NCI-H226 (cell line): ENCODE measurements around the gene KIAA0513.

Source experiments
- DNase-seq: peaks from one replicate; pipeline ENCODE4 v3.0.0-alpha.2; 2015

KIAA0513 gene

DNA sequence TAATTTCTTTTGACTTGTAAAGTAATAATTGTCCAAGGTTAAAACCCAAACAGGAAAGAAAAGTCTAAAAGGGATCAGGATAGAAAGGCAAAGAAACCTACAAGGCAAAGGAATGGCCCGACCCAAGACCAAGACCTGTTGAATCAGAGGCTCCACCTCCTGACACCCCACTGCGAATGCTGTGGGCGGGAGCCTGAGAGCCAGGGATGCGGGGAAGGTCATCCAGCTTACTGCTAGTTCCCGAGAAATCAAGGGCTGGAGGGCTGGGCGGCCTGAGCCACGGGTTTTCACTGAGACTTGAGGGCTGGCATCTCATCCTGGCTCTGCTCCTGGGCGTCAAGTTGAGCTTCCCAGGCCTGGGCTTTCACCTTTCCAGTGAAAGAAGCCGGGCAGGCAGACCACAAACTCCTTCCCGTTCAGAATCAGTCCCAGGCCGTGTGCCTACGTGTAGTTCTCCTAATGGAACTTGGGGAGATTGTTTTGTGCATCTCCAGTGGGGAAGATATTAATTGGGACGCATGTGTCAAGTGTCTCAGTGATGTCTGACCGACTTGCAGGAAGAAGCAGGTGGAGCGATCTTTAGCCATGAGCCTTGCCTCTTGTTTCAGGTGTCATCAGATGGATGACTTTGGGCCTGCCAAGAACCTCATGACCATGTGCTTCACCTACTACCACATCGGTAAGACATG lies 47.8 kb downstream of the KIAA0513 start:
- DNase-seq = no peak

DNA sequence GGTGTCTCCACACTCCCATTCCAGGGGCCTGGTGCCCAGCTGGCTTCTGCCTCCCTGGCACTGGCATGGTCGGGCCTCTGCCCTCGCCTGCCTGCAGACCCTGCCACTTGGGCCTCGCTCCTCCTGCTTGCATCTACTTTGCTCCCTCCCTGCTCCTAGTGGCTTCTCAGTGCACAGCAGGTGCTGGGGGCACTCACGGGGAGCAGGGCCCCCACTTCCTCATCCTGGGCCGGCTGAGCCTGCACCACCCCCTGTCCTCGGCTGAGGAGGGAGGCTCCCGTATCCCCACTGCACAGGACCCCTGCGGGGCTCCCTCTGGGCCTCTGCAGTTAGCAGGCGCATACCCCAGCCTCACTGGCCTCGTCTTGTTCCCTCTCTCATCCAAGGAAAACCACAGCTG lies 49.4 kb downstream of the KIAA0513 start:
- DNase-seq = no peak

DNA sequence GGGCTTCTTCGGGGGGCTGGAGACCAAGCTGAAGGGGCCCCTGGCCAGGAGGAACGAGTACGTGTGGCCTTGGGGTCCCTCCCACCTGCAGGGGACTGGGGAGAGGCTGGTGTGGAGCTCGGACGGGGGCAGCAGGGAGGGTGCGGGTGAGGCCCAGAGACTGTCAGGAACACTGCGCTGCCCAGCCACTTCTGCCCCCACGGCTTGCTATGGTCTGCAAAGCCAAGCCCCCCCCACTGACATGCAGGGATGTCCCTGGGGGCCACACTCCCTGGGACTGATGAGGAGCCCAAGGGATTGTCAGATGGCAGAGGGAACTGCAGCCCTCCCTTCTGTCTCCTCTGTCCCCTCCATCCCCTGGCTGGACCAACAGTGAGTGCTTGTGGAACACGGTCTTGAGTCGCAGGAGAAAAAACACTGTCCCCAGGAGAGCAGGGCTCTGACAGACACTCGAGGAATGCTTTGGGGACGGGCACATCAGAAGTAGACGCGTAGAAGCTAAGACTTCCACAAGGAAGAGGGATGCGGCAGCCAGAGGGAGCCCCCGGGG lies 50.1 kb downstream of the KIAA0513 start:
- DNase-seq = no peak

DNA sequence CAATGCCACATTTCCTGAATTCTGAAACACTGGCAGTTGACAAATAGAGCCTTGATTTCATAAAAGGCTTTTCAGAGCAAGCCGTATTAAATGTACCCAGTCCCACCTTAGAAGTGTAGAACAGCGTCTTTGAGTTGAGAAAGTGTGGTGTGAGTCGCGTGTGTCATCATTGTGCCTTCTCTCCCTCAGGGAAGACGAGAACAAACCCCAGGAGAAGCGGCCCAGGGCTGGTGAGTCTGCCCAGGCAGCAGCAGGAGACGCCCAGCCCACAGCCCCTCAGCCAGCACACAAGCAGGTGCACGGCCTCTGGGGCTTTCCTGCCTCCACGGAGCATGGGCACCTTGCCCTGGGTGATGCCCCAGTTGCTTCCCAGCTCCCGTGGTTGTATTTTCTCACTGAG lies 50.6 kb downstream of the KIAA0513 start:
- DNase-seq = no peak

DNA sequence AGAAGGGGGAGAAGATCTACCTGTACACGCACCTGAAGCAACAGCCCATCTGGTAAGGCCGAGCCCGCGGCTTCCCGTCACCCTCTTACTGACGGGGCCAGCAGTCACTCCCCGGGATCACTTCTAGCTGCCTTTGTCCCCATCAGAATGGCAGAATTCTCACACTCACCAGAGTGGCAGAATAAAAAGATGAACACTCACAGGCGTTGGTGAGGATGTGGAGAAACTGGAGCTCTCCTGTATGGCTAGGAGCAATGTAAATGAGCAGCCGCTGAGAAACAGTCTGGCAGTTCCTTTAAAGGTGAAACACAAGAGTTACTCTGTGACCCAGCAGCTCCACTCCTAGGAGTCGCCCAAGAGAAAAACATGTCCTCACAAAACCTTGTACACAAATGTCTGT lies 51.4 kb downstream of the KIAA0513 start:
- DNase-seq = no peak

DNA sequence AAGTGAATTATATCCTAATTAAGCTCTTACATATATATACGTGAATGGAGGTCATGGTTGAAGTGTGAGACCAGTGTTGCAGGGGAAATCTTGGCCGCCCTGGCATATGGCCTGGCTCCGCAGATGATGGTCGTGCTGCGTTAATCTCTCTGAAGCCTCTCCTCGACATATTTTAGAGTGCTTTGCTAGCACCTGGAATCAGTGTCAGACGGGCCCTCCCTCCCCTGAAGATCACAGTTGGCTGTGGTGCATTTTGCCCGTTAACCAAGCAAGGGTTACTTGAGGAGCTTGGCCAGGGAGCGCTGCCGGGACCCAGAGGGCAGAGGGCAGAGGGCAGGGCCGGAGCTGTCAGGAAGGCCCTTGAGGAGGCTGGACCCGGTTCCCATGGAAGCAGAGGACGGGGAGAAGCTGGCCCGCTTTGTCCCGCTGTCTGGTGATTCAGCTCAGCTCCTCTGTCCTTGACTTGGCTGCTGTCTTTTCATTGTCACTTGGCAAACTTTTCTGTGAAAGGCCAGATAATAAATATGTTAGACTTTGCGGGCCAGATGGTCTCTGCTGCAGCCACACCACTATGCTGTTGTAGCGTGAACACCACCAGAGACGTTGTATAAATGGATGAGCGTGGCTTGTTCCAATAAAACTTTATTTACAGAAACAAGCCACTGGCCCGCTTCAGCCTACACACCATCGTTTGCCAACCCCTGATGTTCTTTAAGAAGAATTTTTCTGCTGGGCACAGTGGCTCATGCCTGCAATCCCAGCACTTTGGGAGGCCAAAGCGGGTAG lies 52.4 kb downstream of the KIAA0513 start:
- DNase-seq = no peak

DNA sequence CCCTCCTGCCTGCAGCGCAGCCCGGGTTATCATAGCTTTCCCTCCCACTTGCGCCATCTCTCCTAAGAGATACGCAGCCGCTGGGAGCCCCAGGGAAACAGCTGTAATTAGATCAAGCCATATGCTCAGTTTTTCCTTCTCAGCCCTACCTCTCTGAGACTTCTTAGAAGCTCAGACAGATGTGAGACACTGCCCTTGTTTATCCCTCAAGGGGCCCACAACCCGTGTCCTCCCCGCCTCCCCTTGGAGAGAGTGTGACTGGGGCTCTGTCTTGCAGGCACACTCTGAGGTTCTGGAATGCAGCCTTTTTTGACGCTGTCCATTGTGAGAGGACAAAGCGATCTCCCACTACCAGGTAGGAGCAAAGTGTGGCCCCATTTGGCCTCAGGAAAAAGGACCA lies 53.4 kb downstream of the KIAA0513 start:
- no peak for DNase-seq

DNA sequence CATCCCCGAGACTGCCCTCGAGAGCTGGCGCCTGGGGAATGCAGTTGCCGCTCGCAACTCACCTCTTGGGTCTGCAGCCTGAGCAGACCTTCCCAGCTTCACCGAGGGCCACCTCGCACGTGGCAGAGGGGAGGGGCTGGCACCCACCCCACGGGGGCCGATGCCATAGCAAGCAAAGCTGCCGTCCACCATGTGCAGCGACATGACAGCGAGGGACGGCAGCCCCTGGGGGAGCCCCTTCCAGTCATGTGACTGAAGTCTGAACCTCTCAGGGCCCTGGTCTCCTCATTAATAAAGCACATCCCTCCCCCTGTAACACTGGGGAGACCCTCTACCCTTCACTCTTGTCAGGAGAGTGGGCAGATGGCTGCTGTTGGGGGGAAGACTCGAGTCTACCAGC lies 54.2 kb downstream of the KIAA0513 start:
- no peak for DNase-seq

DNA sequence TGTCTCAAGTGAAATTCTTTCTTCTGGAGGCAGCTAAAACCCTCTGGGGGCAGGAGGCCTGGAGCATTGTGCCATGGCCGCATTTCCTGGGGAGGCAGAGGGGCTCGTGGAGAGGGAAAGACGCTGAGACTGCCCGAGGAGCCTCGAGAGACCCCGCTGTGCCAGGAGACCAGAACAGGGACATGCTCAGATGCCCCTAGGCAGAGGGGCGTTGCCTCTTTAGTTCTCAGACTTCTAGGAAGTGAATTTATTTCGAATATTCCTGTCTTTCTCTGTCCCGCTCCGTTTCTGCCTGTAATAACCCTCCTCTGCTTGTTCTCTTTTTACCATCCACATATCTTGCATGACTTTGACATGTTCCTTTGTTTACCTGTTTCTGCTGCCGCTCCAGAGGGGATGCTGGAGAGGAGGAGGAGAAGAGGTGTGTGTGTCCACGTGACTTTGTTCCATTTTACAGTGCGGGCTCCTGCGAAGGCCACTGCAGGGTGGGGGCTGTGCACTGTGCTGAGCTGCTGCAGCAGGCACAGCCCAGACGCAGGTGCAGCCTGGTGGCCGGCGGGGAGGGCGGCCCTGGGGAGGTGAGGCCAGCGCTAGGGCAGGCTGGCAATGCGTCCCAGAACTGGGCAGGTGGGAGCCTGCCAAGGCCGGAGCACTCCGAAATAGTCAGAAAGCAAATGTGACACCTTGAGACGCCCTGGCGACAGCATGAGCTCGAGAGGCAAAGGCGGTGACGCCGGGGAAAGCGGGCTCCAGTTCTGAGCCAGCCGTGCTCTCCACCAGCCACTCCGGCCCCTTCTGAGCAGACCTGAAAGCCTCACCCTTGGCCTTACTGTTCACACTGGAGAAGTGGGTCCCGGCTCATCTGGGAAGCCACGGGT lies 54.8 kb downstream of the KIAA0513 start:
- DNase-seq = no peak

DNA sequence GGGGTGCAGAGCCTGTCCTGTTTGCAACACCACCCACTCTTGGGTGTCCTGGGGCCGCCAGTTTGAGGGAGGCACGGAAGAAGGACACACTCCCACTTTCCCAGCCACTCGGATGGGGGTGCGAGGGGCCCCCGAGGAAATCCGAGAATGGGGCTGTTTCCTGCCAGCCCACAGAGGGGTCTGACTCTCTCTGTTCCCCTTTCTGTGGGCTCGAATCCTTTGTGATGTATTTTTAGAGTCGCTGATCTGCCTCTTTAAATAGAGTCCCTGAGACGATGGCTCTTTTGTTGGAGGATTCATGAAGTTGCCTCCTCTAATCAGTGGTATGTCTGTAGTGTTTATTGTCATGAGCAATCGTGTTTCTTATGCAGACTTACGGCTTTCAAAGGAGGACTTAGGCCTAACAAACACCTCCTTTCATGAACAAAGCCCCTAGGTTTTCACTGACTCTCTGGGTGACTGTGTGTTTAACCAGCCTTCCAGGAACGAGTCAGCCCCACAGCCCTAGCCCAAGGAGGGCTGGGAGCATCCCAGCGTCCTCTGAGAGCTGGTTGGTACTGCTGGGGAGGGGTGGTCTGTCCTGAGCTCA lies 55.5 kb downstream of the KIAA0513 start:
- no peak for DNase-seq

DNA sequence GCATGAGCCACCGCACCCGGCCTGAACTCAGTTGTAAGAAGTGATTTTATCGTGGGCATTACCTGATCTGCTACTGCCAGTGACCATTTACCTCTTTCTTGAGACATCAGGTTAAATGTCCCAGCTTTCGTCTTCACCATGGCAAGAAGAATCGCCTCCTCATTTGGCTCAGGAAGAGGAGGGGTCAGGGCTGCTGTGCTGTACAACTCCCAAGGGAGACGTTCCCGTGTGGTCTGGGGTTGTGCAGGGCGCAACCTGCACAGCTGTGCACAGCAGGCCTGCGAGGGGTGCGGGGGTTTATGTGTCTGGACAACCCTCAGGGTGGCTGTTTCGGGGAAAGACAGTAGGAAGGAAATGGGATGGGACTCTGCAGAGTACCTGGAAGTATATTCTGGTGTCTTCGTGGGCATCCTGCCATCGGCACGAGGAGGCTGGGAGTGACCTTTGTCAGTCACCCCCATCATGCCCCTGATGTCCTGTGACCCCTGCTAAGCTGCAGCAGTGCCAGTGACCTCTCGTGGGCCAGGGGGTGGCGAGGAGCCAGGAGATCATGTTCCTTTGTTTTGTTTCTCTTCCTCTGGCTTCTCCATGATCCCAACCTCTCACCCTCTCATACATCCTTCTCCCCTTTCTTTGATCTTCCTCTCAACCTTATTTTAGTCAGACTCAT lies 57.4 kb downstream of the KIAA0513 start:
- DNase-seq = no peak

DNA sequence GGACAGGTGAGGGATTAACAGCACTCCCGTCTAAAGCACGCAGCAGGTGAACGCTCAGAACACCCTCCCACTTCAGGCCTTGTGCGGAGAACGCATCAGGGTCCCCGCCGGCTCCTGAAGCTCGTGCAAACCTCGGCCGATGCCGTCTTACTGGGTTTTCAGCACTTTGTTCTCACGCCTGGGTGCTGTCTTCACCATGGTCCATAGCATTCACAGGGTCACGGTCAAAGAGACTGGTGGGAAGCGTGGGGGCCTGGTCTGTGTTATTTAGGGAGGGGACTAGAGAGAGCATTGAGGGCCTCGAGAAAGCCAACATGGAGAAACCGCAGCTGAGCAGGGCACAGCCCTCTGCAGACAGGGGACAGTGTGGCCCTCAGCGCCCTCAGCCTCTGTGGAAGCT lies 58.1 kb downstream of the KIAA0513 start:
- no peak for DNase-seq

DNA sequence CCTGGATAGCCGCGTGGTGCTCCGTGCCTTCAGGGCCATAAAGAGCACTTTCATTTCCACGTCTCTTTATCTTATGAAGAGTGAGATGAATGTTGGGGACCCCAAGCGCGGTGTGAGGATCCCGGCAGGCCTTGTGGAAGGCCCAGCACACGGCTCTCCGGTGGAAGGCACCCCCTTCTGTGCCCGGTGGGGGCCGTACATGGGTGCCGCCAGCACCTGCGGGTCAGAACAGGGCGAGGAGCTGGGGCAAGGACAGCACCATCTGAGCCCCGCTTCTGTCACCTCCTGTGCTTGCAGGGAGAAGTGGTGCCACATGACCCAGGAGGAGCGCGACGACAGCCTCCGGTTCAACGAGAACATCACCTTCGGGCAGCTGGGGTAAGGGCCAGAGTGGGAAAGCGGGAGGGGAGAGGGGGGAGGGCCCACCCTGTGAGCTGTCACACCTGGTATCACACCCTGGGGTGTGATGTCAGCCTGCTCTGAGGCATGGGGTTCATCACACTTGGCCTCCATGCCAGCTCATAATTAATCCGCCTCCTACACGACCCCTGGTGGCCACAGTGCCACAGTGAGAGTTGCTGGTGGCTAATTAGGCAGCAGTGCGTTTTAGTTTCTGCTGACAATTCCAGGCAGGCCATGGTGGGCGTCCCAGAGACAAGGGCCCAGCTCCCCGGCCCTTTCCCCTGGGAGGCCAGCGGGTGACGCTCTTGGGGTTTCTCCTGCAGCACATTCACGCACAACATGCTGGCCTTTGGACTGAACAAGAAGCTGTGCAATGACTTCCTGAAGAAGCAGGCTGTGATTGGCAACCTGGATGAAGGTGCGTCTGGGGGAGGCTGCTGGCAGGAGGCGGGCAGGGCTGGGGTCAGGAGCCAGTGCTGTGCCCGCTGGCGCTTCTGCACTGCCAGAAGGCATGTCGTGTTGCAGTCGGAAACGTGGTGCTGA lies 59.0 kb downstream of the KIAA0513 start:
- peak; percentile 25 for DNase-seq

DNA sequence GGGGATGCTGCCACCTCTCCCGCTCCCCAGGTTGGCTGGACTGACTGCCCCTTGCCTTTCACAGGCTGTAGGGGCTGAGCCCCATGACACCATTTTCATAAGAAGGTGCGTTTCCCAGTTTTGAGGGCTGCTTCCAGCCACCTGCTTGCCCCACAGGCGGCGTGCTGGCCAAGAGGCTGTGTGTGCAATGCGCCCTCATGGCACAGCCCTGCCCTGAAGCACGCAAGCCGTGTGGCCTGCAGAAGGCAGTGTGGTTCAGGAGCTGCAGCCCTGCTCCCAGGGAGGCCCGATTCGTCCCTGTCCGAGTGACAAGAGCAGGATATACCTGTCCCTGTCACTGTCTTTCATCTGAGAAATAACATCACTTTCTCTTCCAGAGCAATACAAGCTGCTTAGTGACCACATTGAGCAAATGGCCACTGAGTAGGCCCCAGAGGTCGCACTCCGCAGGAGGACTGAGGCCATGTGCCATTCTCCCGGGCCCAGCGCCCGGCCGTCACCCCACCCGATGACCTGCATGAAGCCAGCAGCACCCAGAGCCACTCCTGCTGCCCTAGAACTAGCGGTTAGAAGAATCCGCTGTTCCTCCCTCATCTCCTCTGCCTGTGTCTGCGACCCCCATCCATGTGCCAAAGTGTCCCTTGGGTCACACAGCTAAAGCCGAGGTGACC lies 60.4 kb downstream of the KIAA0513 start:
- no peak for DNase-seq

DNA sequence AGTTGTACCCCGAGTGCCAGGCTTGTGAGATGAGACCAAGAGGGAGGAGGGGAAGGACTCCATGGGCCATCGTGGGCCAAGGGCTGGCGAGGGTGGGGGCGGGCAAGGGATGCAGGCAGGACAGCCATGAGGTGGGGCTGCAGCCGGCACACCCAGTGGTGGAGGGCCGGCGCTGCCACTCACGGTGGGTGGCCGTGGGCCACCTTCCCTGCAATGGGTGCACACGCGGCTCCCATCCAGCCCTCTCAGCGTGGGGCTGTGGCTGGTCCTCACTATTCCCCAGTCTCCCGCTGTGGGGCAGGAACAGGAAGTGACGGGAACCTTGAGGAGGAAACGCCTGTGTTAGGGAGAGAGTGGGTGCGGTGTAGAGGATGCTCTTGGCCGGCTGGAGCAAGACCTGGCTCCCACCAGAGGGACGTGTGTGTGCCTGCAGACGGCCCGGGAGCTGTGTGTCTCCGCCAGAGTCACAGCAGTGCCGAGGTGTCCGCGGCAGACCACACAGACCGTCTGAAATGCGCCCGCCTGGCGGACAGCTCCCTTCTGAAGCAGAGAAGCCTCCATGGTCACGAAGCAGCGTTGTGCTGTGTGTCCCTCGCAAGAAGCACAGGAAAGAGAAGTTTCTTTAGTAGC lies 61.1 kb downstream of the KIAA0513 start:
- DNase-seq = no peak

DNA sequence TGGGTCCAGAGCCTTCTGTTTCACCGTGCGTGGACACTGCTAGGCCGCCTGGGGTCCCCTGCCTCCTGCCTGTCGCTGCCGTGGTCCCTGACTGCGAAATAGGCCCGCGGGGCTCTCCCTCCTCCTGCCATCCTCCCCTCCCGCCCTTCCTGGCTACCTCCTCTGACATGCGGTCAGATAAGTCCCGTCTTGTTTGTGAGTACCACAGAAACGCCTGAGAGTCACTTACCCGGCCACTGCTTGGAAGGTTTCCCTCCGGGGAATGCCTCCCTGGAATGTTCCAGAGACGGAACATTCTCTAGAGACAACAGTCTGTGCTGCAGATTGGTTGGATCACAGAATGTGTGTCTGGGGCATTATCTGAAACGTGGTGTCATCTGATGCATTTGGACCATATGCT lies 61.9 kb downstream of the KIAA0513 start:
- DNase-seq = no peak

DNA sequence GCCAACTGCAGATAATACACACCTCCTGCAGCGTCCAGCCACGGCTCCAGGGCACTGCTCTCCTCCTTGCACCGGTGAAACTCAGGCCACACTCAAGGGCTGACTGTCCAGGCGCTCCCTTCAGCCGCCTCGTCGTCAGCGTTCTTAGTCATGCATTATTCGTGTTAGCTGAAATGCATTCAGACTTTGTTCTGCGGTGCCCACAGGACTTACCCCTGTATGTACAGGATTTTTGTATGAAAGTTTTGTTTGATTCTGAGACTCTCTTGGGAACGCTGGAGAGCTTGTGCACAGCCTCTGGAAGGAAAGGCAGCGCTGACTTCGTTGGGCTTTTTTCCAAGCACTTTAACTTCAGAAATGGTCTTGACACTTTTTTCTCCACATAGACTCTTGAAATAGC lies 62.6 kb downstream of the KIAA0513 start:
- DNase-seq = no peak

DNA sequence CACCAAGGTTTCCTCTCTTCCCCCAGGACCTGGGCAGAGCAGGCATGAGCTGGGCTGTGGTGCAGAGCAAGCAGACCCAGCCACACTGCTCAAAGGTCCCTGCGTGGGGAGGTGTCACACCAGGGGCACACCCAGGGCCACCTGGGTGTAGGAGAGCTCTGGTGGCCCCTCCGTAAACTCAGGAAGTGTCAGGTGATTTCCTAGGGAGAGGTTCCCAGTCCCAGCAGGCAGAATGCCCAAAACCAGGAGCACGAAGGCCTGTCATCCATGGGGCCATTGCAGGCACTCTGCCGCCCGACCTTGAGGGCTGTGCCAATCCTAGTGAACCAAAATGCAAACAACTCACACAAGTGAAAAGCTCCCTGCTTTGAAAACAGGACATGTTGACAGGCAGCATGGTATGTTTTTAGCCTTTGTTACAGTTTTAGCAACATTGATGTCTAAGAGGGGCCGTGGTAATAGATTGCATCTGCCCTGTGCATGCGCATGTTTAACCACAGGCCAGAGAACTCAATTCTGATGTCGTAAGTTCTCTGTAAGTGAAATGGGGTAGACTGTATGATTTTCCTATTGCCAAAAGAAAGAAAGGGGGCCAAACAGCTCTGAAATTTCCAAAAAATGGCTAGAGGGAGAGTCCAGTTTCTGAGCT lies 63.4 kb downstream of the KIAA0513 start:
- no peak for DNase-seq

DNA sequence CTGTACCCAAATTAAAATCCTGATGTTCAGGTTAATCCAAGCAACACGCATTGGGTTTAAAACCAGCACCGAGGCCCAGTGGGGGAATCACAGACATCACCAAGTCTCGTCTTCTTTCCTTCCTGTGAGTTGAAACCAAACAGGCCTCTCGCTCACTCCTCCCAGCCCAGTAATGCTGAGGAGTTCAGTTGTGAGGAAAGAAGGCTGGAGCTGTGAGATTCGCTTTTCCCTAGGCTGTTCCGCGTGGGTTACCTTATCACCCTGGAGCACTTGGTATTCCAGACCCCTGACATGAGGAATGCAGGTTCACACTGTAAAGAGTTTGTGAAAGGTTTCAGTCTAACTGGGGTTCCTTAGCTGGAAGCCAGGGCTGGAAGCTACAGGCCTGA lies 63.9 kb downstream of the KIAA0513 start:
- no peak for DNase-seq

DNA sequence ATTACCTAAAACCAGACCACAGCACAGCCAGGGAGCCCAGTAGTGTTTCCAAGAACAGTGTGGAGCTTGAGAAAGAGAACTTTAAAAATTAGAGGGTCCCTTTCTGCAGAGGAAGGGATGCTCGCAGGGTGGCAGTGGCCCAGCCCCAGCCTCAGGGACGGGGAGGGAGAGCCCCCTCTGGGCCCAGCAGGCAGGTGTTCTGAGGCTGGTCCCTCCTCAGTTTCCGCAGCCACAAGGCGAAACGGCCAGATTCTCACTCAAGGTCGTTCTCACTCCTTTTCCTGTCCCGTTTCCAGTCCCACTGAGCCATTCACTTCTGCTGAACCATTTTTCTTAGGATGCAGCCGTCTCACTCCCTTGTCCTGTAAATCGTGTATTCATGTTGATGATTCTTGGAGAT lies 64.7 kb downstream of the KIAA0513 start:
- DNase-seq = no peak
